Measurements from ENCODE around the gene PRKCH.
A peak's percentile ranks its signal among the peaks of the same experiment; 100 is the strongest.

PRKCH gene

DNA sequence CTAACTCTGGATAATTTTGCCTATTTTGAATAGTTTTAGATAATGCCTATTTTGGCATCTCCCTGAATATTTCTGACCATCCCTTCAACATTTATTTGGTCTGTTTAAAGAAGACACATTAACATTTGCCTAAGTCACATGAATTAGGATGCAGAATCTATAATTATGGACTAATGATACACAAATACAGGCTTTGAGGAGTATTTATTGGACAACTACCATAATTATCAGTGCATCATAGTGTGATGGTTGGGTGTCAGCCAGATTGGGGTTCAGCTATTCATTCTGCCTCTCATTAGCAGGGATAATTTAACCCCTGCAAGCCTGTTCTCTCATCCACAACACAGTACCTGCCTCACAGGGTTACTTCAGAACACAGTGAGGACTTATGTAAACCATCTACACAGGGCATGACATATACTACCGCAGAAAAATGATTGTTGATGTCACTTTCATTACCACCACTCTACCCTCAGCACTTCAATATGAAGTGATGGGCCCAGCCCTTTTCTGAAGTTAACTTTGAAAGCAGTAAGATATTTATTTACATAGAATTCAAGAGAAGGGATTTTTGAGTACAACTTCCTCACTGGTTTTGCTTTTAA is 14.4 kb downstream of the PRKCH start:
- no peak for DNase-seq (ENCODE audit: low read depth in 3 of 3)

DNA sequence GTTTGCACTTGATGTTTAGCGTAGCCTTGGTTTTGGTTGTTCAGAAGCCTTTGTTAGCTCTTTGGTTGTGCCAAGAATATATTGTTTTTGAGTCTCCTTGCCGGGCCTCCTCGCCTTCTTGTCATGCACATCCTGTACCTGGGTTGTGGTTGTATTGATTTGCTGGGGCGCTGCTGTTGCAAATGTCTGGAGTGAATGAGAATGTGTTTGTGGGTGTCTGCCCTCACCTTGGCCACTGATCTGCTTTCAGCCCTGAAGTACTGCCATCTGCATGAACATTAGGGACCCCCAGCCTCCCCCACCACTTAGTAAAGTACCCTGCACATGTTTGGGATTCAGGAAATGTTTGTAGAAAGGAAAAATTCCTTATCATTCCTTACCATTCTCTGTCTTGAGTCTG is 16.5 kb downstream of the PRKCH start:
- peak in 1 of 3 experiments; percentile 57 for DNase-seq (ENCODE audit: low read depth in 3 of 3)

DNA sequence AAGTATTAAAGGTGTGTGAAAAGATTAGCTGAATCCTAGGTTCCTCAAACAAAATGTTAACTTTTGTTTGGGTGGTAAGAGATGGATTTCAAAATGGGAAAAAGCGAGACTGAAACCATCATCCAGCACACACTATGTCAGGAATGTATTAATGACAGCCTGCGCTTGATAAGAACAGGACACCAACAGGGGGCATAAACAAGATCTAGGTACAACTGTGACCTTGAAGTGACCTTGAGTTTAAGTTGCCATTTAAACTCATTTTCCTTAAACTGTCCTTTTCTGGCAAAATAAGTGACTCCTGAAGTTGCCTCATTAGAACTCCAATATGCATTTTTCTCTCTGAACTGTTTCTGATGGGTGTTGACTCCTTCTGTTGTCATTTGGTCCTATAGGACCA is 17.1 kb downstream of the PRKCH start:
- DNase-seq (ENCODE audit: low read depth in 3 of 3), result no peak

DNA sequence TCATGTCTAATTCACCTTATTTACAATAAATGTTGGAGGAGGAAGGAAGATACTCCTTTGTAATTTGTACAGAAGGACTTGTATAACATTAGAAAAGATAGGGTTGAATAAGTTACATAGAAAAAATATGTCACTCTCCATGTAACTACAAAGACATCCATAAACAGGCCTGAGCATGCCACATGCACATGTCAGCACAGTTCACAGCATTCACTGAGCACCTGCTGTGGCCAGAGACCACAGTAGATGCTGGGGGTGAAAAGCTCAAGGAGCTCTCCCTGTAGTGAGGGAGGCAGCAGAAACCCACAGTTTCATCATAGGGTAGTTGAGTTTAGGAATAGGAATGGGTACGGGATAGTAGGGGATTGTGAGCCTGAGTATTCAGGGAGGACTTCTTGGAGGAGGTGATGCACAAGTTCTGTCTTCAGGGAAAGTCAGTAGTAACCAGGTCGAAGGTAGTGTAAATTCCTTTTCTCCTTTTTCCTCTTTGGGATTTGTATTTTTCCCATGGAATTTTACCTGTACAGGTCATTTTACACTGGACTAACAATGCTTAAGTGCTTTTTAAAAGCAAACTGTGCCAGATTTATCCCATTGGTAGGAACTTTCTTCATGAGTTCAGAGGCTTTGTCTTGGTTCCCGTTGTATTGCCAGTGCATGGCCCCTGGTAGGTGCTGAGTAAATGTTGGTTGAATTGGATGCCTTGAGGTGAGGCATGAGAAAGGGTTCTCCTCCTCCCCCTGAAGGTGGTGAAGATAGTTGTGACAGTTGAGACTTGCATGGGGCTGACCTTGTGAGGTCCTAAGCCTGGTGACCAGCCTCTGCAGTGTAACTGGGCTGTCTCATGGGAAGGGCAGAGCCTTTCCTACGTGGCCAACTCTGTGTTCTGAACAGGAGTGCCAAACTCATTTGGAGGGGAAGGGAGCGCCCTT is 20.2 kb downstream of the PRKCH start:
- no peak for DNase-seq (ENCODE audit: low read depth in 3 of 3)

DNA sequence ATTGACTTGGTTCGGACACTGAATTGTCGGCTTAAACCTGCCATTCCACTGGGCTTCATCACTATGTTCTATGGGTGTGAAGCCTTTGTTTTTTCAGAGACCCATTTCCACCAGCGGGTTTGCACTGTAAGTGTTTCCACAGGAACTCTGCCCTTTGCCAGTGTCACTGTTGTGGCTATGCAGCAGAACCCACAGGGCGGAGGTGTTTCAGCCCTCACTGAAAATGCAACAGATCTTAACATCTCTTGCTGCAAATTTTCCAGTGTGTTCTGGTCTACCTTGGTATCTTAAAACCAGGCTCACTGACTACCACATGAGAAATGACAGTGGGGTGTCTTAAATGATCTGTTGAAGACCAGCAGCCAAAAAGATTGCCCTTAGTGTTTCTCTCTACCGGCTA is 21.1 kb downstream of the PRKCH start:
- peak; percentile 61 to 79 (median 79) for DNase-seq (ENCODE audit: low read depth in 3 of 3)

DNA sequence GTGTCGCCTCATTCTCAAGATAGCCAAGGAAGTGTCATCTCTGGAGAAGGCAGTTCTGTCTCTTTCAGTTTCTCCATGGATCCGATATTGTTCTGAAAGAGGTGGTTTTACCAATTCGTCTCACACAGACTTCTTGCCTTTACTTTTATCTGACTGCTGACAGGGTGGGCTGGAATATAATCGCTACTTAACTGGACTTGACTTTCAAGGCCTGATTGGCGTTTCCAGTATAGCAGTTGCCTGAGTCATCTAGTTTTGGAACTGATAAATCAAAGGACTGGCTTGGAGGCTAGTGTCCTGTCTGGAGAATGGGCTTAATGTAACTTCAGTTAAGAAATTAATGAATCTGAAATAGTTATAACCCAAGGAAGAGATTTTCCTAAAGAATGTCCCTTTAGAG is 21.6 kb downstream of the PRKCH start:
- DNase-seq (ENCODE audit: low read depth in 3 of 3), result no peak

DNA sequence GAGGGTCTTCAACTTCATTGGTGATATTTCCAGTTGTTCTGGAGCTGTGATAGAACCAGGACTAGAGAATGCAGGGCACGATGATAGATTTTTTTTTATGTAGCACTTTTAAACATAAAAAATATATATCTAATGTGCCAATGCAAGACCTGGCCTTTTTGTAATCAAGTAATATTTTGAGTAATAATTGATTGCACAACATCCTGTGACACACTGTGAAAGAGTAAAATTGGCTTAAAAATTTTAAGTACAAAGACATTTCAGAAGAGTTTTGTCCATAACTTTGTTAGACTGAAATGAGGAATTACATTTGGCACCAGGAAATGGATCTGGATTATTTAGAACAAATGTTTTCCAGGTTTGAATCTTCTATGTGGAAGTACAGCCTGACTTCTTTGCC is 22.1 kb downstream of the PRKCH start:
- no peak for DNase-seq (ENCODE audit: low read depth in 3 of 3)

DNA sequence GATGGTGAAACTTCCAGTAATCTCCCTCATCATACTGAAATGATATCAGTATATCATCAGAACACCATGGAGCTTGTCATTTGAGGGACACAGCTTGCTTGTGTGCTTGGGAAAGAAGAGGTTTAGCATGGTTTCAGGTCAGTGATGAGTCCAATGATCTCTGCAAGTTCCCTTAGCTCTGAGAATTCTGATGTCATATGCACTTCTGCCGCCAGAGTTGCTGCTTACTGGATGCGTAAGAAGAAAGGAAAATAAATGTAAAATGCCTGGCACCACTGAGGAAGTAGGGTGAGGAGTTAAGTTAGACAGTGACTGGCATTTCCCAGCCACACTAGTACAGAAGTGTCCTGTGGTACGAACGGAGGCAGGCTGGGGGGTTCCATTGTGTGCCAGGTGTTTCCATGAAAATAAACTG is 22.6 kb downstream of the PRKCH start:
- no peak for DNase-seq (ENCODE audit: low read depth in 3 of 3)

DNA sequence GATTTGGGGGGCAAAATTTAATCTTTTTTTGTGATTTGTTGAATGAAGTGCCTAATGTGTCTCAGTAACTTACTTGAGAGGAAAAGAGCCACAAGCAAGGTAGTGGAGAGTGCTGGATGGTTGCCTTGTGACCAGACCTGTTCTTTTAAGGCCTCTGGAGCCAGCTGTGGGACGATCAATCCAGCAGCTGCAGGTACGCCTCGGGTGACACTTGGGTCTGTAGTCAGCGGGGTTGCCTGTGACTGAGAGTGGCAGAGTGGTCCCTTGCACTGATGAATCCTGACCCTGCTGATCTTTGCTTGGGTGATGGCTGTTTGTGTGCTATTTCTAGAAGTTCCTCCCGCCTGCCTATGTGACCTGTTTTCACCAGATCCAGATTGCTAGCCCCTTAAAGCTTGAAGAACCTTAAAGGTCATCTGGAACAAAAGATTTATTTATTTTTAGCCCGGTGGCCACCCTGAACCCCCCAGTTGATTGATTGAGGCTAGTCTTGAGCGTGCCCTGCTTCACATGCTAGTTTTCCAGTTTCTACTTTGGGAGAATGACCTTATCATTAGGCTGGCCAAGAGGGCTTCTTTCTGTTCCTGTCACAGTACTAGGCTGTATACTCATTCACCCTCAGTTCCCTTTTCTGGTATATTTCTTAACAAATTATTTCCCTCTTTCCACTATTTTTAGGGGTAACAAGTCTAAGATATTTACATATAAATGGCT is 23.2 kb downstream of the PRKCH start:
- DNase-seq (ENCODE audit: low read depth in 3 of 3), result no peak

DNA sequence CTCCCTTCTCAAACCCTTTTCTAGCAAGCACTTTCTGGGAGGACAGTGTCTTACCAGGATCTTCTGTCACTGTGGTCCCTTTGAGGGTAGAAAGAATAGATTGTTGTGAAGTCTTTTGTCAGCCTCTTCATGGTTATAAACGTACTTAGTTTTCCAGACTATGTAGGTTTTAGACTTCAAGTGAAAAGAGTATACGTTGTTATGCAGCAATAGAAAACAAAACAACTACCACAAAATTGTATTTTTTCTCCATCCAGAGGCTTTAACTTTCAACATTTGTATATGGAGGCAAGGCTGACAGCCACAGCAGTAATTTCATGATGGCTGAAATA is 23.7 kb downstream of the PRKCH start:
- DNase-seq (ENCODE audit: low read depth in 3 of 3), result no peak

DNA sequence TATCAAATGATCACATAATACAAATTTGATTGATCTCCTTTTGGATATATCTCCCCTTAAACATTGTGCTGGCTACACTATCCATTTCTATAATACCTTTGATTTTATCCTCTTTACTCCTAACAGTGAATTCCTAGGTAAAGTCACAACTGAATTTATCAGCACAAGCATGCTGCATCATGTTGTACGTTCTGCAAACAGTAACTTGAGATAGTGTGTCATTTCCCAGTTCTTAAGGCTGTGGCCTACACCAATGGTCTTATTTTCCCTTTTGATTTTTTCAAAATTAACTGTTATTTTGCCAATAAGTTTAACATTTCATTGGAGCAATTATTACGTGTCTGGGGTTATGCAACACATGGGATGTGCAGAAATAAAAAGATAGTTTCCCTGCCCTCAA is 24.8 kb downstream of the PRKCH start:
- DNase-seq (ENCODE audit: low read depth in 3 of 3), result no peak

DNA sequence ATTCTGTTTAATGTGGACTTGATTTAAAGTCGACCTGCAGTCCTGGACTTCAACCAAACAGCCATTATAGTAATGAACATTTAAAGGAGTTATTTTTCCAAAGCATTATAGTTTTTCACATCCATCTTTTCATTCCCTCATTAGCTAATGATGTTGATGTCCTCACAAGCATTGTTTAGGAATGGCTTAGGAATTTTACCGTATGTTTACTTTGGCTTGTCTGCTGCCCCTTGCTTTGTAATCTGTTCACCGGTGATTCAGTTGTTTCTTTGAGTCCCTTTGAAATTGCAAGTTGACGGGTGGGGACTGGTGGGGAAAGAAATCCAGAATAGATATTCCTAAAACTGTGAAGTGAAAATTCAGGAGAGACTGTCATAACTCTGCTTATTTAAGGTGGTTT is 25.4 kb downstream of the PRKCH start:
- no peak for DNase-seq (ENCODE audit: low read depth in 3 of 3)

DNA sequence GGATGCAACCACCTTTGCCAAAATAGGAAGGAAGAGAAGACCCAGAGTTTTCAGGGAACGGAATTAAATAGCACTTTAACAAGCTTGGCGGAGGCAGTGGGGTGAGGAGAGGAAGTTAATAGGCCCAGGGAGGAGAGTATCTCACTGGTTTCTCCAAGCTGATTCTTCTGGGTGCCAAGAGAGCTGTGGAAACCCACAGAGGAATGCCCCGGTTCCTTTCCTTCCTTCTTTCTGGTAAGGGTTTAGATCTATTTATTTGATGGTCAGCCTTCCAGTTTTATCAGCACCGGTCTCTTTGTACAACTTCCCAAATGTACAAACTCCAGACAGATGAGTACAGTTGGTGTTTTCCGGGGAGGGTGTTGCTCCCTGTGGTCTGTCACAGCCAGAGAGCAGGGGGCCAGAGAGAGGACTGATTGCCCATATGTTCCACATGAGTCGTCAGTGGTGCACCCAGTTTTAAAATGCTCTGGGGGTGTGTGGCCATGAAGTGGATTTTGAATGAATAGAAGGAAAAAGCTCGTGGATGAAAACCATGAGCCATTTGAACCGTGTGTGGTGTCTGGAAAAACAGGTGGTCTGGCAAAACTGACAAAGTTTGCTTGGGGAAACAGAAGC is 26.6 kb downstream of the PRKCH start:
- no peak for DNase-seq (ENCODE audit: low read depth in 3 of 3)

DNA sequence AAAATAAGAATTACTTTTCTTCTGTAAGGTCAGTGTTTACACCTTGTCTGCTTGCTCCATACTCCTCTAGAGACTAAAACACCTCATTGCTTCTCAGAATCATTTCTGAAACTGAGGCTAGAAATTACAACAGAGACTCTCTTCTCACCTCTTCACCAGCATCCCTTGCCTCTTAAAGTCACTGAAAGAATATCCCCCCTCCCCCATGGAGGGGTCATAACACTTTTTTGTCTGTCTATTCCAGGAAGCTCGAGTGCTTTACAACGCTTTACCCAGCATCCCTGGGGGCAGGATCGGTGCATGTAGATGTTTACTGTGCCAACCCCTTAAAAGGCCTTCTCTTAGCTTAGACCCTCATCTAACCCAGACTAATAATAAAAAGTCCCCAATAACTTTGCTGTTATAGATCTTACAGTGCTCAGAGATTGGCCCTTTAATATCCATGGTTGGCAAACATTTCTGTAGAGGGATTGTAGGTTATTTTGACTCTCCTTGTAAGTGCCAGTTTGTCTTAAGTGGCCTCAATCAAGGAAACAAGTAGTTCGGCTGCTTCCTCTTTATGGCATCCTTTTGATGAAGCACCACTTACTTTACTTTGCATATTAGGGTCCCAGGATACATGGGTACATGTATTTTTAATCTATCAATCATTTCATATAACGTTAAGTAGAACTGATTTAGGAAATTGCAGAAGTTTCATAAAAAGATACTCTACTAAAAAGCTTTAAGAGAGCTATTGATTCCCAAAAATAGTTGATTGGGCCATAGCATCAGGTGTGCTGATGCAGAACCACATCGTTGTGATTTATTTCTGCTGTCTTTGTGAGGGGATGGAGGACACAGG is 29.3 kb downstream of the PRKCH start:
- DNase-seq (ENCODE audit: low read depth in 3 of 3), result no peak

DNA sequence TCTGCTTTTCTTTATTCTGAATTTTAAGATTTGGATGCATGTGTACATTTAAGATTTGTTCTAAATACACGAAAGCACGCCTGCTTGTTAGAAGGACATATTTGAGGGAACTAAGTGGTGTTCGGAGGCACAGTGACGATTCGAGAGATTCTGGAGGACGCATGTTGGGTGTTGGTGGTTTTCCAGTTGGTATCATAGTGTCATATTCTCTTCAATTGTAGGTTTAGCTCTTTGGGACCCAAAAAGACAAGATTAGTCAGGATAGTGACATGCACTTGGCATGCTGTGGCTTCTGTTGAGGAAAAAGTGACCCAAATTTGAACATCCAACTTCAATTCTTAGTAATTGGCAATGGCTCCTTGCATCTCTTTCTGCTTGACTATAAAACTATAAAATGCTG is 30.1 kb downstream of the PRKCH start:
- DNase-seq (ENCODE audit: low read depth in 3 of 3), result no peak

DNA sequence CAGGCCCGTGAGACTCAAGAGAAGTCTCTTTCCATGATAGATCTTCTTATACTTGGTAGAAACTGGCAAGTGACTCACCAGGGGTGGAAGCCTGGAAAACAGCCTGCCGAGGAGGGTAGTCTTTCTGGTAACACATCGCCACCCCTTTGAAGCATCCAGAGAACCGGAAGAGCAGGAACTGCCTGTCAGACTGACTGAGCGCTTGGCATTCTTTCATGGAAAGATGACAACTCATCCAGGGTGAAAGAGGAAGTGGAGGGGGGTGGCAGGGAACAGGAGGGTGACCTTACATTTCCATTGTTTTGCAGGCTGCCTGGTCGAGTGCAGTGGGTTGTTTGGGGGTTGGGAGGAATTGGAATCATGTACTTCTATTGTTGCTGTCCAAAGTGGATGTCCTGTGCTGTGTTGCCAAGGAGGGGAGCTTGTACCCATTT is 34.5 kb downstream of the PRKCH start:
- peak in 1 of 3 experiments; percentile 61 for DNase-seq (ENCODE audit: low read depth in 3 of 3)

DNA sequence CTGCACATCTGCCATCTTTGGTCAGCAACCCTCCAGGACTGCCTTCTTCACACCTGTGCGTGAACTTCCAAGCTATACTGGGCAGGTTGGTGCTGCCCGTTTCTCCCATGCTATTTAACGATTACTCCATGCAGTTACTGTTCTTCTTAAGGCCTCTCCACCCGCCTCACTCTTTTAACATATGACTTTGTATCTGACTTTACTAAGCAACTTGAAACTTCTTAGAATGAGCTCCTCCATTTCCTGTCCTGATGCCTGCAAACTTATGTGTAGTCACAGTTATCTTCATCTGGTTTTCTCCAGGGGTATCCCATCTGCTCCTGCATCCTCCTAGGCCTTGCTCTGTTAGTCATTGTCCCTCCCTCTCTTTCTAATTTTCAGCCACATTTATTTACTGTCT is 35.7 kb downstream of the PRKCH start:
- DNase-seq (ENCODE audit: low read depth in 3 of 3), result no peak

DNA sequence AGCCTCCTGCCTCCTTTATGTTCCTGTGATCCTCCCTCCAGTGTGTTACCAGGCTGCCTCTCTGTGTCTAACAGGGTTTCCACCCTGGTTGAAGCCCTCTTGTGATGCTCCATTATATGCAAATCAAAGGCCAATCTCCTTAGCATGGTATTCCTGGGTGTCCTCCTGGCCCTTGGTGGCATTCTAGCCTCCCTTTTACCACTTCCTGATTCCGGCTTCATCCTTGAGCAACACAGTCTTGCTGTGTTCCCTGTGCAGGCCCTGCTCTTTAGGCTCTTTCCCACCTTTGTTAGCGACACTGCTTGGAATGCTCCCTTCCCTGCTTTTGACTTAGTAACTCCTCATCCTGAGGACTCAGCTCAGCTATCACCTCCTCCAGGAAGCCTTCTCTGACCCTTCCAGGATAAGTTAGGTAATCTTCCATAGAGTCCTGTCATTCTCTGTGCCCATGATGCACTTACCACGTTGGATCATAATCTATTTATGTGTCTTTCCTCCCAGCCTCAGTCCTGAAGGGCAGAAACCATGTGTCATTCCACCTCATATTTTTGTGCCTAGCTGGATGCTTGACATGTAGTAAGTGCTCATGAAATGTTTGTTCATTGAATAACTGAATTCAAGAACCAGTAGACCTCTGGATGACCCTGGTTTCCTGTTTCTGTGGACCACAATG is 37.3 kb downstream of the PRKCH start:
- no peak for DNase-seq (ENCODE audit: low read depth in 3 of 3)

DNA sequence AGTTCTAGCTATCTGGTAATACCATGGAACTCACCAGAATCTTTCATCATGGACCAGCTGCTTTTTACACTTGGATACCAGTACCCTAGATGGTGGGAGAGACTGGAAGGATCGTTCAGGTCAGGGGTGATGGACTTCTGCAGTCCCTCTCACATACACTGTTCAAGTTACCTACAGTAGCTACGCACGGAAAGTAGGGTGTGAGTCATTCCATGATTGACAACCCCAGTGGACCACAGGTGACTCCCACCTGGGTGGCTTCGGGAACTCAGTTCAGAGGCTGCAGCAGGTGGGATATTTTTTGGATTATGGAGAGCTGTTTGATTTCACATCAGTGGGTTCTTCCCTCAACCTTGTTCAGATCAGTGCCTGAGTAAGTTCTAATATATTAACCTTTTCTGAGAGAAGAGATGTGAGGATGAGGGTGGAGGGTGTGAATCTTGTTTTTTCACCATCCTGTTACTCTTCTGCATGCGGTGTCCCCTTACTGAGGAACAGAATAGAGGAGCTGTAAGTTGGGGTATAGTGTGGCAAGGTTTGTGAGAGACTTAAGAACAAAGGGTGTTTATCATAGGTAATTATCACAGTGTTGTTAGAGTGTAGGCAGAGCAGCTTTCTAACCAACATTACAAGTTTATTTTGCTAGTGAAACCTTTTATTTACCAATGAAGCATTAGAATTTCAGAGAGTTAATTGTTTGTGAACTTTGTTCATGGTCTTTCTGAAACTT is 39.6 kb downstream of the PRKCH start:
- DNase-seq (ENCODE audit: low read depth in 3 of 3), result no peak

DNA sequence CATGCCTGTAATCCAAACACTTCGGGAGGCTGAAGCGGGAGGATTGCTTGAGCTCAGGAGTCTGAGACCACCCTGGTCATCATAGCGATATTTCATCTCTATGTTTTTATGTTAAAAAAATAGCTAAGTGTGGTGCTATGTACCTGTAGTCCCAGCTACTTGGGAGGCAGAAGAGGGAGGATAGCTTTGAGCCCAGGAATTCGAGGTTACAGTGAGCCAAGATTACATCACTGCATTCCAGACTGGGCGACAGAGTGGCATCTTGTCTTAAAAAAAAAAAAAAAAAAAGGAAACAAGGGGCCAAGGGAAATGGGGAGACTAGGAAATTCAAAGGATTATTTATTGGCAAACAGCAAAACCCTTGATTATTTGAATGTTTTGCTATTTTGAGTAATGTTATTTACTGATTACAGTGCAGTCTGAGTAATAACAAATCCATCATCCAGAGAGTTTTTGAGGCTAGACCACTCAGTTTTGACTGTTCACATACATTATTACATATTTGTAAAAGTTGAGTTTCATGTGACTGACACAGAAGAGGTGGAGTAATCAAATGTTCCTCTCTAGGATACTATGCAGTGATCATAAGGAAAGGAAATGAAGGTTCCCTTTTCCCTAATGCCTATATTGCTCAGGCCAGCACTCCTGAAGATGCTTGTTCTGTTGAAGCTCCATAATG is 40.8 kb downstream of the PRKCH start:
- DNase-seq (ENCODE audit: low read depth in 3 of 3), result no peak
